Spleen (tissue), 7 donors: ENCODE data around the gene PPM1E.

Source experiments
- CTCF ChIP-seq, 11 experiments: fragments of 200-600 bp in 7 of 11; fragments of 450-650 bp in 4 of 11; sonication (generic) in 4 of 11; IDR thresholded peaks in 8 of 11; conservative IDR thresholded peaks in 3 of 11; 1 replicate in 7 of 11; 2 replicates in 4 of 11; pipeline versions ENCODE4 v1.4.0 to v1.8.0; 2016 to 2021; ENCODE audit warnings: antibody characterized with exemption in 11 of 11, inconsistent platforms in 4 of 11, mild to moderate bottlenecking in 1 of 11
- POLR2A ChIP-seq, 3 donors: fragments of 450-650 bp; IDR thresholded peaks; one replicate each; pipeline ENCODE4 v1.5.1; 2017; ENCODE audit warnings: antibody characterized with exemption in 3 of 3, mild to moderate bottlenecking in 1 of 3
- POLR2AphosphoS5 ChIP-seq, 3 donors: sonication (generic); formaldehyde crosslinking; IDR thresholded peaks; one replicate each; pipeline ENCODE4 v1.5.1; 2017; ENCODE audit warnings: antibody characterized with exemption in 3 of 3
- donor health status: DM: no; HTN: no; CAD: no; lungs with moderate emphysema.
- donor health status: DM: no; HTN: no; CAD: no.
- donor health status: DM: no; HTN: no; CAD: no.

DNA sequence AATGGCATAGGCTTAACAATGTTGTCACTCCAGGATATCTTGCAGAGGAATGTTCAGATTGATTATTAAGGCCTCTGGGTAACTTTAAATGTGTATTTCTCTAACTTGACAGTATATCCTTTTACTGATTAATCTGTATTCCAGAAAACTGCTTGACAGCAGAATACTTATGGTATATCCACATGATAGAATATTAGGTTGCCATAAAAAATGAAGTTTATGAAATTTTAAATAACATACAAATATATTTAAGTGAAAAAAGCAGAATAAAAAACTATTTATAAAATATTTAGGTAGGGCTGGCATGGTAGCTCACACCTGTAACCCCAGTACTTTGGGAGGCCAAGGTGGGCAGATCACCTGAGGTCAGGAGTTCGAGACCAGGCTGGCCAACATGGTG is 244.4 kb downstream of the PPM1E start:
- TF ChIP-seq CTCF (IDR thresholded peaks at IDR 0.05 in 8 of 11, conservative IDR thresholded peaks at IDR 0.05 in 3 of 11) (no peak), POLR2A (IDR thresholded peaks at IDR 0.05) (no peak), POLR2AphosphoS5 (IDR thresholded peaks at IDR 0.05) (no peak)
